Astrocyte (in vitro differentiated cells and primary cell): ENCODE measurements around the gene LRMDA. TPM values are rescaled to one million over a fixed set of nuclear protein-coding genes. Genes with fewer than 3 reads are reported as not detected.

Experiments
- DNase-seq: peaks from one replicate; pipeline ENCODE4 v3.0.0-alpha.2; 2010; ENCODE audit warnings: low read depth
- FAIRE-seq: peaks from 2 replicates; lab custom pipeline; 2011; peaks lifted over from hg19 to GRCh38; lab: Jason Lieb, UNC
- H2AFZ ChIP-seq: 2 replicates; pipeline ENCODE4 v1.6.0; 2012; ENCODE audit warnings: low read depth, low read length, inconsistent platforms
- H3K27ac ChIP-seq: 2 replicates; pipeline ENCODE4 v1.5.1; 2011; ENCODE audit warnings: low read depth, low read length, inconsistent platforms
- H3K27me3 ChIP-seq: 2 replicates; pipeline ENCODE4 v1.6.0; 2011; ENCODE audit warnings: low read length, inconsistent platforms; ENCODE audit not compliant: insufficient read depth
- H3K36me3 ChIP-seq: 2 replicates; pipeline ENCODE4 v1.5.1; 2011; ENCODE audit warnings: low read length, inconsistent platforms; ENCODE audit not compliant: insufficient read depth
- H3K4me1 ChIP-seq: 2 replicates; pipeline ENCODE4 v1.5.1; 2011; ENCODE audit warnings: low read length, inconsistent platforms; ENCODE audit not compliant: insufficient read depth
- H3K4me2 ChIP-seq: 2 replicates; pipeline ENCODE4 v1.6.0; 2012; ENCODE audit warnings: low read length, inconsistent platforms
- H3K4me3 ChIP-seq: 2 replicates; pipeline ENCODE4 v1.5.1; 2011; ENCODE audit warnings: low read depth, mild to moderate bottlenecking, low read length, inconsistent platforms; ENCODE audit not compliant: insufficient read depth
- H3K79me2 ChIP-seq: 2 replicates; pipeline ENCODE4 v1.6.0; 2012; ENCODE audit warnings: mild to moderate bottlenecking, low read length, inconsistent platforms; ENCODE audit not compliant: insufficient read depth
- H3K9ac ChIP-seq: 2 replicates; pipeline ENCODE4 v1.6.0; 2012; ENCODE audit warnings: mild to moderate bottlenecking, low read length, inconsistent platforms
- H3K9me3 ChIP-seq: 2 replicates; pipeline ENCODE4 v1.5.1; 2012; ENCODE audit warnings: low read depth, mild to moderate bottlenecking, low read length, inconsistent platforms; ENCODE audit not compliant: insufficient read depth
- H4K20me1 ChIP-seq: 2 replicates; pipeline ENCODE4 v1.6.0; 2012; ENCODE audit warnings: low read length, inconsistent platforms; ENCODE audit not compliant: insufficient read depth
- H3K27ac Mint-ChIP-seq: one replicate; pipeline ENCODE4 v1.8.0; 2021; ENCODE audit warnings: mild to moderate bottlenecking, mixed read lengths; ENCODE audit not compliant: unreplicated experiment
- H3K27me3 Mint-ChIP-seq: one replicate; pipeline ENCODE4 v1.8.0; 2021; ENCODE audit warnings: low read depth, mixed read lengths; ENCODE audit not compliant: unreplicated experiment
- H3K36me3 Mint-ChIP-seq: one replicate; pipeline ENCODE4 v1.8.0; 2021; ENCODE audit warnings: low read depth, mixed read lengths; ENCODE audit not compliant: unreplicated experiment
- H3K4me1 Mint-ChIP-seq: one replicate; pipeline ENCODE4 v1.8.0; 2021; ENCODE audit warnings: low read depth, mixed read lengths; ENCODE audit not compliant: unreplicated experiment
- H3K4me3 Mint-ChIP-seq: one replicate; pipeline ENCODE4 v1.8.0; 2021; ENCODE audit warnings: mild to moderate bottlenecking, moderate library complexity, mixed read lengths; ENCODE audit not compliant: unreplicated experiment
- H3K9me3 Mint-ChIP-seq: one replicate; pipeline ENCODE4 v1.8.0; 2021; ENCODE audit warnings: mild to moderate bottlenecking, mixed read lengths; ENCODE audit not compliant: unreplicated experiment
- EZH2 ChIP-seq: IDR thresholded peaks from 2 replicates; pipeline ENCODE4 v1.6.1; 2012; ENCODE audit warnings: mild to moderate bottlenecking, low read length, inconsistent platforms; ENCODE audit not compliant: insufficient read depth
- total RNA-seq: library from RNA; stranded (reverse); gene quantifications from 2 replicates; pipeline ENCODE4 v1.2.1, GENCODE V29; 2021
- TF ChIP-seq, protein P1 (sequence below): IDR thresholded peaks from 2 replicates; pipeline ENCODE4 v1.5.1; 2011; ENCODE audit warnings: low read depth, mild to moderate bottlenecking, inconsistent platforms, low read length, moderate library complexity; ENCODE audit not compliant: insufficient read depth

LRMDA gene
- total RNA-seq, 1 donor from 2014 or later: 2.7 TPM

DNA sequence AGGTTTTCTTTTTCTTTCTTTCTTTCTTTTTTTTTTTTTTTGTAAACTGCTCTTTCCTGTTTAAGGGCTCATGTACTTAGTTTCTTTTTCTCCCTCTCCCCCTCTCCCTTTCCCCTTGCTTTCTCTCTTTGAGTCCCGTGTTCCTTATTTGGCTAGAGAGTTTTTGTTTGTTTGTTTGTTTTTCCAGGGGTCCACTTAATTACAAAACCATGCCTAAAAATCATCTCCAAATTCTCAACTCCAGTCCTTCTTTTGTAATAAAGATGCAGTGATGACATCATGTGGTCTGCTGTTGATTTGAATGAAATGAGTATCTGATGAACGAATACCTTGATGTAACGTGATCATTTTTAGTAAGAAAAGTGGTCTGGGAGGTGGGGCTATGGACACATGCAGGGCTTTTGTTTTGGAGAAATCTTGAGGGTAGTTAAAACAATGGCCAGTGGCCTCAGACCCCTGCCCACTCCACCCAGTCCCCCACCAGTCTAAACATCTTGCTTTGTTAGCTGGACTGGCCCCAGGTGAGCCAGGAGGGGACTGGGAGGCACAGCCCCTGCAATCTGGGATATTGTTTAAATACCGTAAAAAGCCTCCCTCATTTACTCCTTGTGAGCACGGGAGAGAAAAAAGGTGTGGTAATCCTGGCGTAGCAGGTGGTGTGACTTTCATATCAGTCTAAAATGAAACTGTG is 165.7 kb downstream of the LRMDA start:
- peaks cover 30% of the 10 kb centered on the region for H3K27me3 Mint-ChIP-seq
- peaks cover 18% of the 10 kb centered on the region for H3K27me3 ChIP-seq
- H3K79me2 ChIP-seq: no peaks in the 10 kb centered on the region
- H2AFZ ChIP-seq: no peak overlapping the region
- no peaks in the 10 kb centered on the region for H3K9me3 ChIP-seq
- TF ChIP-seq EZH2: no peak
- TF ChIP-seq, protein P1, sequence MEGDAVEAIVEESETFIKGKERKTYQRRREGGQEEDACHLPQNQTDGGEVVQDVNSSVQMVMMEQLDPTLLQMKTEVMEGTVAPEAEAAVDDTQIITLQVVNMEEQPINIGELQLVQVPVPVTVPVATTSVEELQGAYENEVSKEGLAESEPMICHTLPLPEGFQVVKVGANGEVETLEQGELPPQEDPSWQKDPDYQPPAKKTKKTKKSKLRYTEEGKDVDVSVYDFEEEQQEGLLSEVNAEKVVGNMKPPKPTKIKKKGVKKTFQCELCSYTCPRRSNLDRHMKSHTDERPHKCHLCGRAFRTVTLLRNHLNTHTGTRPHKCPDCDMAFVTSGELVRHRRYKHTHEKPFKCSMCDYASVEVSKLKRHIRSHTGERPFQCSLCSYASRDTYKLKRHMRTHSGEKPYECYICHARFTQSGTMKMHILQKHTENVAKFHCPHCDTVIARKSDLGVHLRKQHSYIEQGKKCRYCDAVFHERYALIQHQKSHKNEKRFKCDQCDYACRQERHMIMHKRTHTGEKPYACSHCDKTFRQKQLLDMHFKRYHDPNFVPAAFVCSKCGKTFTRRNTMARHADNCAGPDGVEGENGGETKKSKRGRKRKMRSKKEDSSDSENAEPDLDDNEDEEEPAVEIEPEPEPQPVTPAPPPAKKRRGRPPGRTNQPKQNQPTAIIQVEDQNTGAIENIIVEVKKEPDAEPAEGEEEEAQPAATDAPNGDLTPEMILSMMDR: no peak
- no peak overlapping the region for H3K27ac ChIP-seq
- no peak for FAIRE-seq
- H3K9me3 Mint-ChIP-seq: peaks cover 1% of the 10 kb centered on the region
- no peaks in the 10 kb centered on the region for H3K4me1 Mint-ChIP-seq
- no peak overlapping the region for H3K4me2 ChIP-seq
- H3K36me3 Mint-ChIP-seq: no peaks in the 10 kb centered on the region
- no peaks in the 10 kb centered on the region for H3K36me3 ChIP-seq
- no peak overlapping the region for H3K4me3 ChIP-seq
- no peak overlapping the region for H3K27ac Mint-ChIP-seq
- H3K4me3 Mint-ChIP-seq: no peak overlapping the region
- no peak for DNase-seq
- no peaks in the 10 kb centered on the region for H4K20me1 ChIP-seq
- no peak overlapping the region for H3K9ac ChIP-seq
- H3K4me1 ChIP-seq: no peaks in the 10 kb centered on the region

GRCh38 chr10:75597773-75598440 is 166.5 kb downstream of the LRMDA start:
- TF ChIP-seq EZH2: no peak
- TF ChIP-seq, protein P1: no peak
- Histone ChIP-seq H3K27me3 (peaks cover 20% of the 10 kb centered on the region), H2AFZ (no peak overlapping the region), H3K4me2 (no peak overlapping the region), H3K27ac (no peak overlapping the region), H4K20me1 (no peaks in the 10 kb centered on the region), H3K4me3 (no peak overlapping the region), H3K79me2 (no peaks in the 10 kb centered on the region), H3K36me3 (no peaks in the 10 kb centered on the region), H3K9me3 (no peaks in the 10 kb centered on the region), H3K9ac (no peak overlapping the region), H3K4me1 (no peaks in the 10 kb centered on the region)
- Mint-ChIP-seq H3K27me3 (peaks cover 27% of the 10 kb centered on the region), H3K36me3 (no peaks in the 10 kb centered on the region), H3K4me3 (no peak overlapping the region), H3K4me1 (no peaks in the 10 kb centered on the region), H3K27ac (no peak overlapping the region), H3K9me3 (peaks cover 1% of the 10 kb centered on the region)
- DNase-seq (no peak), FAIRE-seq (no peak)

GRCh38 chr10:75598998-75599397 is 167.6 kb downstream of the LRMDA start:
- H3K27ac ChIP-seq: no peak overlapping the region
- H3K27me3 ChIP-seq: peaks cover 17% of the 10 kb centered on the region
- no peaks in the 10 kb centered on the region for H3K9me3 ChIP-seq
- no peaks in the 10 kb centered on the region for H3K79me2 ChIP-seq
- FAIRE-seq (no peak), DNase-seq (no peak)
- no peaks in the 10 kb centered on the region for H3K36me3 ChIP-seq
- no peak for TF ChIP-seq EZH2
- TF ChIP-seq, protein P1: no peak
- no peaks in the 10 kb centered on the region for H3K4me1 Mint-ChIP-seq
- no peak overlapping the region for H3K27ac Mint-ChIP-seq
- no peak overlapping the region for H3K4me3 ChIP-seq
- H3K4me3 Mint-ChIP-seq: no peak overlapping the region
- no peak overlapping the region for H3K9ac ChIP-seq
- H4K20me1 ChIP-seq: no peaks in the 10 kb centered on the region
- H2AFZ ChIP-seq: no peak overlapping the region
- peaks cover 1% of the 10 kb centered on the region for H3K9me3 Mint-ChIP-seq
- no peak overlapping the region for H3K4me2 ChIP-seq
- no peaks in the 10 kb centered on the region for H3K36me3 Mint-ChIP-seq
- no peaks in the 10 kb centered on the region for H3K4me1 ChIP-seq
- peaks cover 28% of the 10 kb centered on the region for H3K27me3 Mint-ChIP-seq
